ENCODE results near the gene SLC7A14.

Gene SLC7A14

DNA sequence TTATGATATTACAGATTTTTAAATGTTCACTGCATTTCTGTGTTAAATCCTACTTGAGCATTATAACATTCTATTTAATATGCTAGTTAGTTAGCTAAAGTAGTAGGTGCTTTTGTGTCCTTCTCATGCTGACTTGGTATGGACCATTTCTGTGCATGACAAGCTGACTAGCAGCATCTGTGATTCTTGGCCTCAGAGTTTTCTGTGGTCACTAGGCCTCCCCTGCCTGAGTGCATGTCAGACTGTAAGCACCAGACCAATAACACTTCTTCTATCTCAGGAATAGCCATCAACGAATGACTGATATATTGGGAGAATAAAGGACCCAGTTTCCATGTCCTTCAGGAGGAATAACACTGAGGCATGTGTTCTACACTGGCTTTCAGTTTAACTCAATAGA lies 22.6 kb upstream of the SLC7A14 start:
- no peak for TF ChIP-seq CTCF (IDR thresholded peaks at IDR 0.05; ENCODE audit: control extremely low read depth, extremely low read depth, low read depth, missing control alignments)
- POLR2A ChIA-PET, result no interaction called here
- DNase-seq (ENCODE audit: extremely low spot score), result no peak
- CTCF ChIA-PET, result interaction anchor here (1.2 to 1.6 kb wide), 2 partner anchors 20 to 195 kb away, joined by 3 read pairs; no protein-coding TSS in a partner anchor

DNA sequence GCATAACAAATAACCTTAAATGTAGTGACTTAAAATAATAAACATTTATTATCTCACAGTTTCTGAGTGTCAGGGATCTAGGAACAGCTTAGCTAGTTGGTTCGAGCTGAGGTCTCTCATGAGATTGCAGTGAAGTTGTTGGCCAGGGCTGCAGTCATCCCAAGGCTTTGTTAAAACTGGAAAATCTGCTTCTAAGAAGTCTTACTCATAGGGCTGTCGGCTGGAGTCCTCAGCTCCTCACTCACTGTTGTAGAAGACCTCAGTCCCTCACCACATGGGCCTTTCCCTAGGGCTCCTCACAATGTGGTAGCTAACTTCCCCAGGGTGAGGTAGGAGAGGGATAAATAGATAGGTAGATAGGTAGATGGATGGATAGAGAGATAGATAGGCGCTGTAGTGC lies 20.8 kb upstream of the SLC7A14 start:
- no peak for DNase-seq (ENCODE audit: extremely low spot score)
- TF ChIP-seq CTCF (IDR thresholded peaks at IDR 0.05; ENCODE audit: control extremely low read depth, extremely low read depth, low read depth, missing control alignments), result no peak
- CTCF ChIA-PET, result no interaction called here
- POLR2A ChIA-PET, result no interaction called here

DNA sequence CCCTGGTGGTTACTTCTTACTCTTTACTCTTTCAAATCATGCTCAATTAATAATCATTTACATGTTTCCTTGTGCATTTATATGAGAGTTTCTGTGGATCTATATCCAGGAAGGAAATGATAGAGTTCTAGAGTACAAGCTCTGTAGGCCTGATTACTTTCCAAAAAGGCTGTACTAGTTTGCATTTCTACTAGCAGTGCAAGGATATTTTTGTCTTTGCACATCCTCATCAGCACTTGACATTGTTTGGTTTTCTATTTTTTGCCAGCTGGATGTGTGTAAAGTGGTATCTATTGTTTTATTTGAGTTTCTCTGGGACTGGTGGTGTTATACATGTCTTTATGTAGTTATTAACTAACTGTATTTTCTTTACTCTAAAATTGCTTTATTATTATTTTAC lies 19.6 kb upstream of the SLC7A14 start:
- ChIA-PET CTCF (no interaction called here), POLR2A (no interaction called here)
- DNase-seq (ENCODE audit: extremely low spot score), result no peak
- no peak for TF ChIP-seq CTCF (IDR thresholded peaks at IDR 0.05; ENCODE audit: control extremely low read depth, extremely low read depth, low read depth, missing control alignments)

- no peak for DNase-seq (ENCODE audit: extremely low spot score)
- ChIA-PET CTCF (interaction anchor here (1.2 kb wide), 1 partner anchor 17 kb away, joined by 3 read pairs; no protein-coding TSS in a partner anchor), POLR2A (no interaction called here)
- TF ChIP-seq CTCF (IDR thresholded peaks at IDR 0.05; ENCODE audit: control extremely low read depth, extremely low read depth, low read depth, missing control alignments), result no peak
Observed at GRCh38 chr3:170603770-170604510, 18.1 kb upstream of the SLC7A14 start.

DNA sequence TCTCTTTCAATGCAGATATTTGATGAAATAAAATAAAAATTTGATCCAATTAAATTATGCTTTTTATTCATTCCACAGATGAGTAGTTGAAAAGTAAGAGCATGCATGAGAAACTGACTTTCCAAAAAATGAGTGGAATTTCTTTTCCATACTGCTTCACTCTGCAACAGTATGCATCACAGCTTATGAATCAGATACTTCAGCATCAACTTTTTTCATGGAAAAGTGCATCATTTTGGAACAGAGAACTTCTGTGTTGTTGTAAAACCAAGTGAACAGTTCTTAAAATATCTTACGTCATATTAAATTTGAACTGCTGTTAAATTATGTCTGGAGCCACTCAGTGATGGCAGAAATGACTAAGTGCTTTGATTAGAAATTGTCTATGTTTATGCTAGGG lies 16.7 kb upstream of the SLC7A14 start:
- no peak for DNase-seq (ENCODE audit: extremely low spot score)
- CTCF ChIA-PET, result interaction anchor here (1.0 to 1.3 kb wide), 3 partner anchors 29 to 99 kb away, joined by 3 read pairs; no protein-coding TSS in a partner anchor
- no peak for TF ChIP-seq CTCF (IDR thresholded peaks at IDR 0.05; ENCODE audit: control extremely low read depth, extremely low read depth, low read depth, missing control alignments)
- POLR2A ChIA-PET, result no interaction called here

- POLR2A ChIA-PET, result no interaction called here
- CTCF ChIA-PET, result no interaction called here
- no peak for DNase-seq (ENCODE audit: extremely low spot score)
- TF ChIP-seq CTCF (IDR thresholded peaks at IDR 0.05; ENCODE audit: control extremely low read depth, extremely low read depth, low read depth, missing control alignments), result no peak
Observed at GRCh38 chr3:170600005-170600624, 14.2 kb upstream of the SLC7A14 start.

Data from GM10248 (cell line).